NCI-H446 treated with DMSO at 0.1 percent for 48 hours (cell line): Measurements from ENCODE around the gene SORD.
A peak's percentile ranks its signal among the peaks of the same experiment; 100 is the strongest.
"Not testable (repeated sequence)": the region's sequence is repeated elsewhere in the genome, so short reads cannot be mapped to it uniquely, and the experiment has no call there.

ENCODE experiments used
- DNase-seq: peaks from one replicate; lab custom pipeline; 2025; lab: John Stamatoyannopoulos, UW

Gene SORD

DNA sequence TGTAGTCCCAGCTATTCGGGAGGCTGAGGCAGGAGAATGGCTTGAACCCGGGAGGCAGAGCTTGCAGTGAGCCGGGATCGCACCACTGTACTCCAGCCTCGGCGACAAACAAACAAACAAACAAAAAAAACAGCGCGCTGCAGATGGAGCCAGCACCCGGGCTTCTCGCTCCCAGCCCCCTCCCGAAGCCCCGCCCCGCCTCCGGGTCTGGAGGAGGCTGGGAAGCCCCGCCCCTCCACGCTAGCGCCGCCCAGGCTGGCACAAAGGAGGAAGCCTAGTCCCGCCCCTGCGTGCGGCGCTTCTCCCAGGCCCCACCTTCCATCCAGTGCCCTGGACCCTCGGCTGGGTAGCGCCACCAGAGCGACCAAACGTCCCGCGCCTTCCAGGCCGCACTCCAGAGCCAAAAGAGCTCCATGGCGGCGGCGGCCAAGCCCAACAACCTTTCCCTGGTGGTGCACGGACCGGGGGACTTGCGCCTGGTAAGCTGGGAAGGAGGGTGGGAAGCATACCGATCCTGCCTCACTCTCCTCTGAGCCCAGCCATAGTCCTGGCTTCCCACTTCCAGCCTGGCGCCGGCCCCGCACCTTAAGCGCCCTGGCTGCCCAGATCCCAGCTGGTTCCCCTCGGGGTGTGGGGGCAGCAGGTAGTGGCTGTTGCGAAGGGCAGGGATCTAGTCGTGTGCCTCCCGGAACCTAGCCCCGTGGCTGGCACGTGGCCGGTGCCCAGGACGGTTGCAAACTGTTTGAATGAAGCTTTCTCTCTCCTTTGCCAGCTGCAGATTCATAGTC is at the start of gene SORD:
Gene SORD (plus strand): TSS at position 325 of the 788 bp plus-strand sequence. CDS start 89 bp downstream, at position 414.
- peak; percentile 53 for DNase-seq

DNA sequence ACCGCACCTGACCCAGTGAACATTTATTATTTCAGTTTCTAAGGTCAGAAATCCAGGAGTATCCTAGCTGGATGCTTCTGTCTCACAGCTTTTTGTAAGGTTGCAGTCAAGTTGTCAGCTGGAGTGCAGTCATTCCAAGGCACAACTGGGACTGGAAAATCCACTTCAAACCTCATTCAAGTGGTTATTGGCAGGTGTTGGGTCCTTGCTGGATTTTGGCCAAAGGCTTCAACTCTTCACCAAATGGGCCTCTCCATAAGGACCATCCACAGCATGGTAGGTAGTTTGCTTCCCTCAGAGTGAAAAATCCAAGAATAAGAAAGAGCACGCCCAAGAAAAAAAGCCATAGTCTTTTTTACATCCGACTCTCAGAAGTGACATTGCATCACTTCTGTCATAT is 46.8 kb upstream of the SORD start:
- not testable (repeated sequence) for DNase-seq

- peak; percentile 10 for DNase-seq
Observed at GRCh38 chr15:44977781-44978180, 45.2 kb upstream of the SORD start.

DNA sequence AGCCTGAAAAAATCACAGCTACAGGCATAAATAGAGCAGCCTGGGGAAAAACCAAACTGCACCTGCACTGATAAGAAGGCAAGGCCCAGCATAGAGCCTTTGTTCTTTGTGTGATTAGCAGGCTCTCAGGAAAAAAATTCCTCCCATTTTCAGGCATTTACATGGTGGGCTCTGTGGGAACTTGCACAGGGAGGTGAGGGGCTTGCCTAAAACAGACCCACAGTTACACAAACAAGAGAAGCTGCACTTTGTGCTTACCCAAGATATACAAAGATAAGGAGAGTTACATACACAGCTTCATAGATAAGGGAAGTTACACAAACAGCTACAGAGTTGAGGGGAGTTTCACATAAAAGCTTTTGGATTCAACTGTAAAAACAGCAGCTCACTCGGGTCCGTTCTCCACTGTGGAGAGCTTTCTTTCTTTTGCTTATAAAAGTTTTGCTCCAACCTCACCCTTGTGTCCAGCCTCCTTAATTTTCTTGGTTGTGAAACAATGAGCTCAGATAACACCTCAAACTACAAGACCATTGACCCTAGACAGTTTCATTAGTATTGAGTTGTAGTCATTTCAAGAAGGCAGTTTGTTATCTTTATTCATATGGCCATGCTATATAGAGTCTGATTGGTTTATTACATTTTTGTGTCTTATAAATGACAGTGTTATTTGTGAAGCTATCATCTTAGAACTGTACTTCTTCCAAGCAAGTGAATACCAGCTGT is 43.2 kb upstream of the SORD start:
- DNase-seq, result not testable (repeated sequence)

DNA sequence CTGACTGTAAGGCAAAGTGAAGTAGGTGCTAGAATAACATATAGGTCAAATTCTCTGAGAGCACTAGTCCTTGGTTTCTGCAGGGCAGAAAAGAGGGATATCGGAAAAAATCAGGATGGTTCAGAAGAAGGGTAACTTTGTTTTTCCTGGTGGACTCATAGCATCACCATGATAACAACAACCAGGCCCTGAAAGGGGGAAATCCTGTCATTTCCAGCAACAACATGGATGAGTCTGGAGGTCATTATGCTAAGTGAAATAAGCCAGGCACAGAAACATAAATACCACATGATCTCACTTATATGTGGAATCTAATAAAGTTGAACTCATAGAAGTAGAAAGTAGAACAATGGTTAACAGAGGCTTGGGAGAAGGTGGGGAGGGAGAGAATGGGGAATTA is 38.9 kb upstream of the SORD start:
- DNase-seq, result not testable (repeated sequence)

DNA sequence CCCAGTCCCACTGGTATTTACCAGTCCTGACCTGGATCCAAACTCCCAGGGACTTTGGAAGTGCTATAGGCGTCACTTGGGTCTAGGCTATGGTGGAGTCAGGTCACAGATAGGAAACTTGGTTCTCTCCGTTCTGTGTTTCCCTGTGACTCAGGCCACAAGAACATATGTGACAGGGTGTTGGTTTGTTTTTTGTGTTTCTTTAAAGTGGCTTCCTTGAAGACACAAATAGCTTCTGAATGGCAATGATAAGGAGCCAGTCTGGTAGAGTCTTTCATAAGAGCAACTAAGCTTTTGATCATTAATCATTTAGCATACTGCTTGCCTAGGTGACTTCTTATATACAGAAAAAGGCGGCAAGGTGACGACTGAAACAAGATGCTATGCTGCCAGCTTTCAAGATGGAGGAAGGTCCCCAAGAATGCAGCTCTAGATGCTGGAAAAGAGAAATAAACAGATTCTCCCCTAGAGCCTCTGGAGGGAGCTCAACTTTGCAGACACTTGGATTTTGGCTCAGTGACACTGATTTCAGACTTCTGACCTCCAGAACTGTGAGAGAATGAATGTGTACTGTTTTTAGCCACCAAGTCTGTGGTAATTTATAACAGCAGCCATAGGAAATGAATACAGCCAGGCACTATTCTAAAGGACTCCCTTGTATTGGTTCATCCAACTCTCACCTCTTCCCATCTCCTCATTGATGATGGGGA is 36.5 kb upstream of the SORD start:
- DNase-seq, result not testable (repeated sequence)

- DNase-seq, result not testable (repeated sequence)
Observed at GRCh38 chr15:44987711-44988110, 35.3 kb upstream of the SORD start.

- not testable (repeated sequence) for DNase-seq
Observed at GRCh38 chr15:44988184-44988869, 34.7 kb upstream of the SORD start.

DNA sequence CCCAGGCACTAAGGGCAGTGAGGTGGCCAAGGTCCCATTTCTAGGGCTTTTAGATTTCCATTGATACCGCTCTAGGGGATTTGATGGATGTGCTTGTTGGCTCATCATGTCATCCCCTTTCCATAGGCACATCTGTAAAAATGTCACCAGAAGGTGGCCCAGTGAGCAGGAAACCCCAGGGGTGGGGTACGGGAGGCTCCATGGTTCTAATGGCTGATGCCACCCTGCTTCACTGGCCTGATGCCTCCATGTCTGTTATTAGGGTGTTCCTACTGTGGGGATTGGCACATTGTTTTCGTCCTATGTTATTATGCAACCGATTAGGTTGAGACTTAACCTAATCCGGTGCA is 34.1 kb upstream of the SORD start:
- DNase-seq, result not testable (repeated sequence)

DNA sequence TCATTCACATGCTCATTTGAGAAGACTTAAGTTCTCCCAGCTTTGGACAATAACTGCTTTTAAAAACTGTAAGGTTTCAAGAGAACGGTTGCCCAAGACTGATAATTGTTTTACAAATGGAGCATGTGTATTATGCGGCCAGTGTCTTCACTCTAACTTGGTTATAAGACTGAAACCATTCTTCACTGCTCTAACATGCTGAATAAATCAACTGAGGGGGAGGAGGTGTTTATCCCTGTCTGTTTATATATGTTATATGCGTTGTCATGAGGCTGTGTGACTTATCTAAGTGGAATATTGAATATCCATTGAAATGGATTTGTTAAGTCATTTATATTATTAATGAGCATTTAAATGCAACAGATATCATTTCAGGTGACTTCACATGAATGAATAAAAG is 25.4 kb upstream of the SORD start:
- DNase-seq, result not testable (repeated sequence)

DNA sequence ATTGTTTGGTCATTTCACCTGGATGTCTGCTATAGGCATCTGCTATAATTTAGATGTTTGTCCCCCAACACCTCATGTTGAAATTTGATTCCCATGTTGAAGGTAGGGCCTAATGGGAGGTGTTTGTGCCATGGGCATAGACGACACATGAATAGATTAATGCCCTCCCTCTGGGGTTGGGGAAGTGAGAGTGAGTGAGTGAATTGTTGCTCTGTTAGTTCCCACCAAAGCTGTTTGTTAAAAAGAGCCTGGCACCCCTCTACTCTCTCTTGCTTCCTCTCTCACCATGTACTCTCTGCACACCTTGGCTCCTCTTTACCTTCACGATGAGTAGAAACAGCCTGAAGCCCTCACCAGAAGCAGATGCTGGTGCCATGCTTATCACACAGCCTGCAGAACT is 23.9 kb upstream of the SORD start:
- DNase-seq, result no peak

DNA sequence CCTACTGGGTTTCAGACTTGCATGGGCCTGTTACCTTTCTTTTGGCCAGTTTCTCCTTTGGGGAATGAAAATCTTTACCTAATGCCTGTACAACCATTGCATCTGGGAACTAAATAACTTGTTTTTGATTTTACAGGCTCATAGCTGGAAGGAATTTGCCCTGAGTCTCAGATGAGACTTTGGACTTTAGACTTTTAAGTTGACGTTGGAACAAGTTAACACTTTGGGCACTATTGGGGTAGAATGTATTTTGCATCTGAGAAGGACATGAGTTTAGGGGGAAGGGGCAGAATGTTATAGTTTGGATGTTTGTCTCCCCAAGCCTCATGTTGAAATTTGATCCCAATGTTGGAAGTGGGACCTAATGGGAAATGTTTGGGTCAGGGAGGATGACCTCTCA is 21.8 kb upstream of the SORD start:
- not testable (repeated sequence) for DNase-seq

- not testable (repeated sequence) for DNase-seq
Observed at GRCh38 chr15:45003731-45004410, 19.1 kb upstream of the SORD start.

- not testable (repeated sequence) for DNase-seq
Observed at GRCh38 chr15:45004590-45005175, 18.3 kb upstream of the SORD start.

DNA sequence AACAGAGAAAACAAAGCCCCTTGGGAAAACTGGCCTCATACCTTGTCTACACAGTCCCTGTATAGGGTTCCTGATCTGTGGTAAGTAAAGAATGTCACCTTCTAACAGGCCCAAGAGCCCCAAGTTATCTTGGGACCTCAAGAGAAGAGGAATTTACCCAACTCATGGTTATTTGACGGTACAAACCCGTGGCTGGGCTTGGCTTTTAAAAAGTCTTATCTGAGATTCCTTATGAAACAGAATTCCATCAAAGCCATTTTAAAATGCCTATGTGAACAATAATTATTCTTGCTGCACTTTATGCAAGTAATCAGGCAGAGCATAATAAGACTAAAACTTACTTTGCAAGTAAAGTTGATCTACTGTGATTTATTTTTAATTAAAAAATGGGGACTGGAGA is 13.9 kb upstream of the SORD start:
- no peak for DNase-seq

DNA sequence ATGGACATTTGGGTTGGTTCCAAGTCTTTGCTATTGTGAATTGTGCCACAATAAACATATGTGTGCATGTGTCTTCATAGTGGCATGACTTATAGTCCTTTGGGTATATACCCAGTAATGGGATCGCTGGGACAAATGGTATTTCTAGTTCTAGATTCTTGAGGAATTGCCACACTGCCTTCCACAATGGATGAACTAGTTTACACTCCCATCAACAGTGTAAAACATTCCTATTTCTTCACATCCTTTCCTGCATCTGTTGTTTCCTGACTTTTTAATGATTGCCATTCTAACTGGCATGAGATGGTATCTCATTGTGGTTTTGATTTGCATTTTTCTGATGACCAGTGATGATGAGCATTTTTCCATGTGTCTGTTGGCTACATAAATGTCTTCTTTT is 7.9 kb upstream of the SORD start:
- not testable (repeated sequence) for DNase-seq

- DNase-seq, result not testable (repeated sequence)
Observed at GRCh38 chr15:45020222-45020900, 2.6 kb upstream of the SORD start.

GRCh38 chr15:45020901-45021259 is 2.1 kb upstream of the SORD start:
- DNase-seq, result not testable (repeated sequence)

- no peak for DNase-seq
Observed at GRCh38 chr15:45021348-45021747, 1.6 kb upstream of the SORD start.

GRCh38 chr15:45023659-45024225 is 747 bp downstream of the SORD start:
- DNase-seq, result peak; percentile 40
